ENCODE measurements around the gene MANBA.
A peak's percentile ranks its signal among the peaks of the same experiment; 100 is the strongest.

The MANBA gene

GRCh38 chr4:102620697-102621497, 139.9 kb downstream of the MANBA start (continued):
- 0 out of 2 replicates have a peak, but pooled peaks have one; percentile 32 for TF ChIP-seq ZFP37 (tag by site-specific recombination; IDR thresholded peaks at IDR 0.05)
- TF ChIP-seq KLF16 (tag by site-specific recombination; IDR thresholded peaks at IDR 0.05), result no peak
- TF ChIP-seq, protein P1, sequence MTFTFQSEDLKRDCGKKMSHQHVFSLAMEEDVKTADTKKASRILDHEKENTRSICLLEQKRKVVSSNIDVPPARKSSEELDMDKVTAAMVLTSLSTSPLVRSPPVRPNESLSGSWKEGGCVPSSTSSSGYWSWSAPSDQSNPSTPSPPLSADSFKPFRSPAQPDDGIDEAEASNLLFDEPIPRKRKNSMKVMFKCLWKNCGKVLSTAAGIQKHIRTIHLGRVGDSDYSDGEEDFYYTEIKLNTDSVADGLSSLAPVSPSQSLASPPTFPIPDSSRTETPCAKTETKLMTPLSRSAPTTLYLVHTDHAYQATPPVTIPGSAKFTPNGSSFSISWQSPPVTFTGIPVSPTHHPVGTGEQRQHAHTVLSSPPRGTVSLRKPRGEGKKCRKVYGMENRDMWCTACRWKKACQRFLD (tag by site-specific recombination; IDR thresholded peaks at IDR 0.05), result no peak
- TF ChIP-seq ZNF335 (tag by site-specific recombination; conservative IDR thresholded peaks at IDR 0.05), result peak; percentile 56
- TF ChIP-seq PRDM4 (tag by site-specific recombination; IDR thresholded peaks at IDR 0.05), result no peak
- TF ChIP-seq ZNF747 (tag by site-specific recombination; IDR thresholded peaks at IDR 0.05), result no peak
- TF ChIP-seq WT1 (tag by site-specific recombination; IDR thresholded peaks at IDR 0.05), result no peak
- no peak for TF ChIP-seq KLF9 (tag by site-specific recombination; IDR thresholded peaks at IDR 0.05; ENCODE audit: low read depth)
- TF ChIP-seq ZBTB11 (tag by site-specific recombination; conservative IDR thresholded peaks at IDR 0.05; ENCODE audit: low read depth), result no peak
- TF ChIP-seq ZNF302 (tag by site-specific recombination; IDR thresholded peaks at IDR 0.05; ENCODE audit: low read depth), result no peak
- no peak for TF ChIP-seq ZNF488 (tag by site-specific recombination; IDR thresholded peaks at IDR 0.05)
- TF ChIP-seq ZBTB21 (tag by site-specific recombination; IDR thresholded peaks at IDR 0.05), result no peak
- peak; percentile 58 for TF ChIP-seq ZBTB17 (tag by site-specific recombination; IDR thresholded peaks at IDR 0.05)
- no peak for TF ChIP-seq ZNF518A (tag by site-specific recombination; conservative IDR thresholded peaks at IDR 0.05; ENCODE audit: low read depth)
- TF ChIP-seq GLI2 (tag by site-specific recombination; IDR thresholded peaks at IDR 0.05; ENCODE audit: borderline replicate concordance, low read depth), result no peak
- TF ChIP-seq, protein P2, sequence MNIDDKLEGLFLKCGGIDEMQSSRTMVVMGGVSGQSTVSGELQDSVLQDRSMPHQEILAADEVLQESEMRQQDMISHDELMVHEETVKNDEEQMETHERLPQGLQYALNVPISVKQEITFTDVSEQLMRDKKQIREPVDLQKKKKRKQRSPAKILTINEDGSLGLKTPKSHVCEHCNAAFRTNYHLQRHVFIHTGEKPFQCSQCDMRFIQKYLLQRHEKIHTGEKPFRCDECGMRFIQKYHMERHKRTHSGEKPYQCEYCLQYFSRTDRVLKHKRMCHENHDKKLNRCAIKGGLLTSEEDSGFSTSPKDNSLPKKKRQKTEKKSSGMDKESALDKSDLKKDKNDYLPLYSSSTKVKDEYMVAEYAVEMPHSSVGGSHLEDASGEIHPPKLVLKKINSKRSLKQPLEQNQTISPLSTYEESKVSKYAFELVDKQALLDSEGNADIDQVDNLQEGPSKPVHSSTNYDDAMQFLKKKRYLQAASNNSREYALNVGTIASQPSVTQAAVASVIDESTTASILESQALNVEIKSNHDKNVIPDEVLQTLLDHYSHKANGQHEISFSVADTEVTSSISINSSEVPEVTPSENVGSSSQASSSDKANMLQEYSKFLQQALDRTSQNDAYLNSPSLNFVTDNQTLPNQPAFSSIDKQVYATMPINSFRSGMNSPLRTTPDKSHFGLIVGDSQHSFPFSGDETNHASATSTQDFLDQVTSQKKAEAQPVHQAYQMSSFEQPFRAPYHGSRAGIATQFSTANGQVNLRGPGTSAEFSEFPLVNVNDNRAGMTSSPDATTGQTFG (tag by site-specific recombination; IDR thresholded peaks at IDR 0.05; ENCODE audit: borderline replicate concordance), result no peak
- no peak for TF ChIP-seq KLF10 (tag by site-specific recombination; IDR thresholded peaks at IDR 0.05)
- TF ChIP-seq ZNF202 (tag by site-specific recombination; IDR thresholded peaks at IDR 0.05; ENCODE audit: borderline replicate concordance), result no peak
- no peak for TF ChIP-seq ZNF621 (tag by site-specific recombination; IDR thresholded peaks at IDR 0.05)
- no peak for TF ChIP-seq ZNF157 (tag by site-specific recombination; IDR thresholded peaks at IDR 0.05)
- TF ChIP-seq ZNF292 (tag by site-specific recombination; IDR thresholded peaks at IDR 0.05; ENCODE audit: borderline replicate concordance, low read depth), result no peak
- no peak for TF ChIP-seq ZNF768 (tag by site-specific recombination; IDR thresholded peaks at IDR 0.05)
- TF ChIP-seq ZNF404 (tag by site-specific recombination; IDR thresholded peaks at IDR 0.05), result no peak
- TF ChIP-seq ZNF501 (tag by site-specific recombination; IDR thresholded peaks at IDR 0.05), result no peak
